ENCODE measurements around the gene CORO2B.
A peak's percentile ranks its signal among the peaks of the same experiment; 100 is the strongest.
"Not testable (repeated sequence)": the region's sequence is repeated elsewhere in the genome, so short reads cannot be mapped to it uniquely, and the experiment has no call there.

CORO2B gene

GRCh38 chr15:68630836-68631235 is 52.0 kb downstream of the CORO2B start:
- DNase-seq: no peak

- no peak for DNase-seq
Observed at GRCh38 chr15:68631601-68632051, 52.8 kb downstream of the CORO2B start.

- no peak for DNase-seq
Observed at GRCh38 chr15:68632101-68632500, 53.3 kb downstream of the CORO2B start.

- DNase-seq: no peak
Observed at GRCh38 chr15:68633231-68634121, 54.7 kb downstream of the CORO2B start.

GRCh38 chr15:68634122-68634482 is 55.3 kb downstream of the CORO2B start:
- DNase-seq: no peak

GRCh38 chr15:68634531-68634930 is 55.7 kb downstream of the CORO2B start:
- no peak for DNase-seq

- DNase-seq: no peak
Observed at GRCh38 chr15:68635141-68635540, 56.3 kb downstream of the CORO2B start.

- no peak for DNase-seq
Observed at GRCh38 chr15:68636256-68636655, 57.5 kb downstream of the CORO2B start.

GRCh38 chr15:68637767-68638404 is 59.1 kb downstream of the CORO2B start:
- DNase-seq: no peak

GRCh38 chr15:68638953-68639515 is 60.2 kb downstream of the CORO2B start:
- DNase-seq: no peak

- peak in 1 of 4 experiments; percentile 17 for DNase-seq
Observed at GRCh38 chr15:68639926-68640600, 61.3 kb downstream of the CORO2B start.

GRCh38 chr15:68640791-68641331 is 62.1 kb downstream of the CORO2B start:
- no peak for DNase-seq

GRCh38 chr15:68641376-68641775 is 62.6 kb downstream of the CORO2B start:
- DNase-seq: no peak

- no peak for DNase-seq
Observed at GRCh38 chr15:68642491-68642845, 63.7 kb downstream of the CORO2B start.

- DNase-seq: no peak
Observed at GRCh38 chr15:68643216-68643830, 64.5 kb downstream of the CORO2B start.

GRCh38 chr15:68644083-68644904 is 65.5 kb downstream of the CORO2B start:
- peak in 2 of 4 experiments; percentile 17 to 34 for DNase-seq

GRCh38 chr15:68644996-68645395 is 66.2 kb downstream of the CORO2B start:
- no peak for DNase-seq

GRCh38 chr15:68646156-68646555 is 67.4 kb downstream of the CORO2B start:
- peak; percentile 23 to 75 (median 58) for DNase-seq

GRCh38 chr15:68646696-68647095 is 67.9 kb downstream of the CORO2B start:
- DNase-seq: peak in 3 of 4 experiments; percentile 24 to 40 (median 36)

GRCh38 chr15:68647361-68647760 is 68.6 kb downstream of the CORO2B start:
- not testable (repeated sequence) for DNase-seq
